ENCODE results near the gene LRCH1.

LRCH1 gene

GRCh38 chr13:46679369-46680120 is 126.6 kb downstream of the LRCH1 start:
- Histone ChIP-seq H3K27ac (ENCODE audit: low read length) (peak overlapping the region; percentile 72), H3K79me2 (ENCODE audit: insufficient read depth, low read length) (peaks cover 64% of the 10 kb centered on the region), H3K9ac (ENCODE audit: low read depth, low read length) (peak overlapping the region; percentile 25), H3K4me1 (ENCODE audit: insufficient read depth, low read length) (peaks cover 30% of the 10 kb centered on the region), H4K20me1 (ENCODE audit: insufficient read depth, low read length) (peaks cover 21% of the 10 kb centered on the region), H3K27me3 (ENCODE audit: insufficient read depth, low read length, poor library complexity) (no peaks in the 10 kb centered on the region), H3K4me2 (ENCODE audit: insufficient read depth, low read length) (peak overlapping the region; percentile 65), H3K36me3 (ENCODE audit: insufficient read depth, low read length) (peaks cover 25% of the 10 kb centered on the region), H3K9me3 (ENCODE audit: insufficient read depth, low read length, severe bottlenecking) (no peaks in the 10 kb centered on the region), H2AFZ (ENCODE audit: low read depth, low read length) (no peak overlapping the region), H3K4me3 (ENCODE audit: low read depth in 1 of 2, low read length in 2 of 2) (peak overlapping the region in 1 of 2 experiments; percentile 49; a peak in 2 of 4 replicates)
- ATAC-seq (ENCODE audit: insufficient read depth, low read depth) (peak; percentile 99), DNase-seq (peak; percentile 84)
- TF ChIP-seq CTCF (IDR thresholded peaks at IDR 0.05; ENCODE audit: borderline replicate concordance, extremely low read depth, low read length, poor library complexity, severe bottlenecking) (peak; percentile 42), EZH2 (IDR thresholded peaks at IDR 0.05; ENCODE audit: borderline replicate concordance, low read depth, low read length, severe bottlenecking) (no peak)

- Histone ChIP-seq H3K4me2 (ENCODE audit: insufficient read depth, low read length) (no peak overlapping the region), H3K79me2 (ENCODE audit: insufficient read depth, low read length) (peaks cover 48% of the 10 kb centered on the region), H2AFZ (ENCODE audit: low read depth, low read length) (no peak overlapping the region), H3K27me3 (ENCODE audit: insufficient read depth, low read length, poor library complexity) (no peaks in the 10 kb centered on the region), H3K27ac (ENCODE audit: low read length) (no peak overlapping the region), H3K9ac (ENCODE audit: low read depth, low read length) (no peak overlapping the region), H3K9me3 (ENCODE audit: insufficient read depth, low read length, severe bottlenecking) (no peaks in the 10 kb centered on the region), H3K36me3 (ENCODE audit: insufficient read depth, low read length) (peaks cover 41% of the 10 kb centered on the region), H4K20me1 (ENCODE audit: insufficient read depth, low read length) (peaks cover 26% of the 10 kb centered on the region), H3K4me3 (ENCODE audit: low read depth in 1 of 2, low read length in 2 of 2) (no peak overlapping the region), H3K4me1 (ENCODE audit: insufficient read depth, low read length) (peaks cover 30% of the 10 kb centered on the region)
- DNase-seq (no peak), ATAC-seq (ENCODE audit: insufficient read depth, low read depth) (no peak)
- no peak for TF ChIP-seq CTCF (IDR thresholded peaks at IDR 0.05; ENCODE audit: borderline replicate concordance, extremely low read depth, low read length, poor library complexity, severe bottlenecking)
- TF ChIP-seq EZH2 (IDR thresholded peaks at IDR 0.05; ENCODE audit: borderline replicate concordance, low read depth, low read length, severe bottlenecking), result no peak
Observed at GRCh38 chr13:46682015-46682414, 129.0 kb downstream of the LRCH1 start.

- no peaks in the 10 kb centered on the region for H3K27me3 ChIP-seq (ENCODE audit: insufficient read depth, low read length, poor library complexity)
- H3K4me1 ChIP-seq (ENCODE audit: insufficient read depth, low read length), result peaks cover 29% of the 10 kb centered on the region
- ATAC-seq (ENCODE audit: insufficient read depth, low read depth) (no peak), DNase-seq (no peak)
- no peak overlapping the region for H2AFZ ChIP-seq (ENCODE audit: low read depth, low read length)
- H3K36me3 ChIP-seq (ENCODE audit: insufficient read depth, low read length), result peaks cover 42% of the 10 kb centered on the region
- peaks cover 48% of the 10 kb centered on the region for H3K79me2 ChIP-seq (ENCODE audit: insufficient read depth, low read length)
- peaks cover 26% of the 10 kb centered on the region for H4K20me1 ChIP-seq (ENCODE audit: insufficient read depth, low read length)
- no peak overlapping the region for H3K9ac ChIP-seq (ENCODE audit: low read depth, low read length)
- H3K4me3 ChIP-seq (ENCODE audit: low read depth in 1 of 2, low read length in 2 of 2), result no peak overlapping the region
- H3K4me2 ChIP-seq (ENCODE audit: insufficient read depth, low read length), result no peak overlapping the region
- H3K9me3 ChIP-seq (ENCODE audit: insufficient read depth, low read length, severe bottlenecking), result no peaks in the 10 kb centered on the region
- H3K27ac ChIP-seq (ENCODE audit: low read length), result no peak overlapping the region
- no peak for TF ChIP-seq EZH2 (IDR thresholded peaks at IDR 0.05; ENCODE audit: borderline replicate concordance, low read depth, low read length, severe bottlenecking)
- TF ChIP-seq CTCF (IDR thresholded peaks at IDR 0.05; ENCODE audit: borderline replicate concordance, extremely low read depth, low read length, poor library complexity, severe bottlenecking), result no peak
Observed at GRCh38 chr13:46682707-46683106, 129.7 kb downstream of the LRCH1 start.
